Measurements from ENCODE around the gene ZNF223. TPM values are rescaled to one million over a fixed set of nuclear protein-coding genes. Genes with fewer than 3 reads are reported as not detected.

ZNF223 gene
- total RNA-seq, 2 donors from 2014 or later, result 0.60 to 1.4 TPM

GRCh38 chr19:44055870-44056269, 4.0 kb downstream of the ZNF223 start:
- Mint-ChIP-seq H3K36me3 (peaks cover 61 to 73% of the 10 kb centered on the region in 2 donors), H3K27ac (no peak overlapping the region), H3K9me3 (peaks cover 33 to 47% of the 10 kb centered on the region in 2 donors)
- DNase-seq (ENCODE audit: low spot score in 2 of 2), result no peak
- no peak for ATAC-seq

DNA sequence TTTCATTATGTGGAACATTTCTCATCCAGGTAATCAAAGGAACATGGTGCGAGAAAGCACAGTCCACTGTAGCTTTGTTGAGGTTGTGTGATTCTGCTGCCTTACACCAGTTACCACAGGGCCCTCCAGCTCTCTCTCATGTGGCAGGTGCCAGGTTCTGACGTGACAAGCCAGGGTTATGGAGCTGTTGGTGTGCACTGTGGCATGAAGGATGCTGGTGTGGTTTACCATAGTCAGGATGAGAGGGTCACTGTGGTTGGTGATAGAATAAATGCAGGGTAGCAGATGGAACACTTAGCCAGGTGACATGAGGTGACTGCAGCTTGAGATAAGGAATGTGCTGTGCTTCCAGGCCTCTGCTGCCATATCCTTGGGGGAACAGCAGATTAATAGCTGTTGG, 7.4 kb downstream of the ZNF223 start:
- Mint-ChIP-seq H3K36me3 (peaks cover 76% of the 10 kb centered on the region in 2 donors), H3K27ac (no peak overlapping the region), H3K9me3 (peaks cover 37 to 41% of the 10 kb centered on the region in 2 donors)
- ATAC-seq (no peak), DNase-seq (ENCODE audit: low spot score in 2 of 2) (no peak)

- Mint-ChIP-seq H3K9me3 (peaks cover 29 to 35% of the 10 kb centered on the region in 2 donors), H3K27ac (no peak overlapping the region), H3K36me3 (peaks cover 71 to 74% of the 10 kb centered on the region in 2 donors)
- DNase-seq (ENCODE audit: low spot score in 2 of 2) (no peak), ATAC-seq (no peak)
These were observed 9.2 kb downstream of the ZNF223 start for GRCh38 chr19:44061038-44061437.

DNA sequence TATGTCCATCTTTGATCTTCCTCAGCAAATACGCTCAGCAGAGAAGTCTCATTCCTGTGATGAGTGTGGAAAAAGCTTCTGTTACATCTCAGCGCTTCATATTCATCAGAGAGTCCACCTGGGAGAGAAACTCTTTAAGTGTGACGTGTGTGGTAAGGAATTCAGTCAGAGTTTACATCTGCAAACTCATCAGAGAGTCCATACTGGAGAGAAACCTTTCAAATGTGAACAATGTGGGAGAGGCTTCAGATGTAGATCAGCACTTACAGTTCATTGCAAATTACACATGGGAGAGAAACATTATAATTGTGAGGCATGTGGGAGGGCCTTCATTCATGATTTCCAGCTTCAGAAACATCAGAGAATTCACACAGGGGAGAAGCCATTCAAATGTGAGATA, 14.5 kb downstream of the ZNF223 start:
- peaks cover 37 to 49% of the 10 kb centered on the region in 2 donors for H3K9me3 Mint-ChIP-seq
- no peak for ATAC-seq
- no peak for DNase-seq (ENCODE audit: low spot score in 2 of 2)
- H3K36me3 Mint-ChIP-seq, result peaks cover 63 to 77% of the 10 kb centered on the region in 2 donors
- no peak overlapping the region for H3K27ac Mint-ChIP-seq

- no peak for ATAC-seq
- H3K27ac Mint-ChIP-seq, result no peak overlapping the region
- peaks cover 56 to 62% of the 10 kb centered on the region in 2 donors for H3K36me3 Mint-ChIP-seq
- H3K9me3 Mint-ChIP-seq, result peaks cover 31 to 48% of the 10 kb centered on the region in 2 donors
- no peak for DNase-seq (ENCODE audit: low spot score in 2 of 2)
These were observed 17.6 kb downstream of the ZNF223 start for GRCh38 chr19:44069415-44069814.

DNA sequence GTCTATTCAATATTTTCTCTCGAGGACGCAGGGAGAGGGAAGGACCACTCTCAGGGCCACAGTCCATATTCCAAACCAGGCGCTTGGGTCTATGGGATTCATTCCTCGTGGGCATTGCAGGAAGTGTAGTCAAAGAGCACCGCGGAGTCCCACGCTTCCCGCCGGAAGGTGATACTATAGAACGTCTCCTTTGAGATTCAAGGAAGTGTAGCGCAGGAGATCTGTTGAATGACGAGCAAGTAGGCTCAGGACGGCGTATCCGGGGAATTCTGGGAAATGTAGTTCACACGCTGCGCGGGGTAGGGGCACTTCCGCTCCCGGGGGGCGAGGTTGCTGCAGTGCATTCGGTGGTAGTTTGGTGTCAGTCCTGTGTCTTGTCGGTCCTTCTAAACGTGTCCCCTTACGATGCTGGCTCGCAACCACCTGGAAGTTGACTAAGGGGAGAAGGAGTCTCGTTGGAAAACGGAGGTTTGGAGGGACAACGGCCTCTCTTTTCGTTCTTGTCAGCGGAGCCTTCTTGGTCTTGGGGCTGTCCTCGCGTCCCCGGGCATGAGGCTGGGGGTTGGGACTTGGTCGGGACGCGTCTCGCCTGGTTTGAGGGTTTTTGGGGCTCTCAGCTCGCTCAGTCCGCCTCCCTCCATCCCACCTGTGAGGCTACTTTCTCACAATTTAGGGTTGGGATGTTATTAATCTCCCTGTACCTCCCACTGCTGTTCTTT, 20.1 kb downstream of the ZNF223 start, which contains the start of gene ZNF284:
Gene ZNF284, plus strand, starts transcription at position 336 of the 719 bp plus-strand sequence. CDS start 4,231 bp downstream, outside the sequence.
- H3K27ac Mint-ChIP-seq, result peak within 1 kb of the TSS; percentile 10 to 58

GRCh38 chr19:44072543-44073401, 20.9 kb downstream of the ZNF223 start:
- Mint-ChIP-seq H3K27ac (peak overlapping the region in 1 of 2 donors; percentile 58), H3K36me3 (peaks cover 43 to 46% of the 10 kb centered on the region in 2 donors), H3K9me3 (peaks cover 14 to 28% of the 10 kb centered on the region in 2 donors)
- DNase-seq (ENCODE audit: low spot score in 2 of 2), result no peak
- no peak for ATAC-seq

More for the DNA sequence above, 20.1 kb downstream of the ZNF223 start, which contains the start of gene ZNF284:
- H3K9me3 Mint-ChIP-seq, result peaks cover 18 to 33% of the 10 kb centered on the region in 2 donors
- peaks cover 50% of the 10 kb centered on the region in 2 donors for H3K36me3 Mint-ChIP-seq
- DNase-seq (ENCODE audit: low spot score in 2 of 2), result peak; percentile 77 to 85
- ATAC-seq, result peak; percentile 100

- no peak for ATAC-seq
These were observed 24.5 kb downstream of the ZNF223 start for GRCh38 chr19:44076325-44076724.

GRCh38 chr19:44092108-44092507, 40.3 kb downstream of the ZNF223 start:
- H3K36me3 Mint-ChIP-seq, result peaks cover 17 to 33% of the 10 kb centered on the region in 2 donors
- no peak overlapping the region for H3K27ac Mint-ChIP-seq
- no peak for DNase-seq (ENCODE audit: low spot score in 2 of 2)
- ATAC-seq, result no peak
- peaks cover 0 to 5% of the 10 kb centered on the region in 2 donors for H3K9me3 Mint-ChIP-seq

More at GRCh38 chr19:44076325-44076724, 24.5 kb downstream of the ZNF223 start:
- DNase-seq (ENCODE audit: low spot score in 2 of 2), result no peak
- Mint-ChIP-seq H3K27ac (no peak overlapping the region), H3K9me3 (peaks cover 5 to 11% of the 10 kb centered on the region in 2 donors), H3K36me3 (peaks cover 35 to 43% of the 10 kb centered on the region in 2 donors)

DNA sequence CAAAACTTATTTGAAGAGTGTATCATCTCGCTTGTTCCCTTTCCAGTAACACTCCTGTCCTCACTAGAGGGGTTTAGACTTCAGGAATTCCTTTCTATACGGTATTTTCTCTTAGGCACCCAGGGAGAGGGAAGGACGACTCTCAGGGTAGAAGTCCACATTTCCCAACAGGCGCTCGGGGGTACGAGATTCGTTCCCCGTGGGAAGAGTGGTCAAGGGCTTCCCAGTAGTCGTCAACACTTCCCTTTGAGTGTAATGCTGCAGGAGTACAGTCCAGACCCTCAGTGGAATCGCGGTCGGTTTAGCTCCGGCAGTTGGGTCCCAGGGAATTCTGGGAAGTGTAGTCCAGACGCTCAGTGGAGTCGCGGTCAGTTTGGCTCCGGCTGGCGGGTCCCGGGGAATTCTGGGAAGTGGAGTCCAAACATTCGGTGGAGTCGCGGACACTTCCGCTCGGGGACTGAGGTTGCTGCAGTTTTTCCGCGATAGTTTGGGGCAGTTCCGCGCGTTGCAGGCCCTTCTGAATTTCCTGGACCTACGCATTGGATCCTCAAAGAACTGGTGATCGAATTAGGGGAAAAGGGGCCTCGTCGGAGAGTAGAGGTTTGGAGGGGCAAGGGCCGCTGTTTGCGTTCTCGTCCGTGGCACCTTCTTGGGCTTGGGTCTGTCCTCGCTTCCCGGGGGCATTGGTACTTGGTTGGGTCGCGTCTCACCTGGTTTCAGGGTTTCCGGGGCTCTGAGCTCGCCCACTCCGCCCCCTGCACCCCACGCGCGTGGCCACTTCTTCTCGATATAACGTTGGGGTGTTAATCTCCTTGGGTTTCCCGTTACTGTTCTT, 42.3 kb downstream of the ZNF223 start, which contains the start of gene ZNF224:
Gene ZNF224, plus strand, starts transcription at position 431 of the 835 bp plus-strand sequence. CDS start 3,513 bp downstream, outside the sequence.
- Mint-ChIP-seq H3K27ac (peak within 1 kb of the TSS; percentile 94 to 95), H3K36me3 (peaks cover 34 to 51% of the 10 kb centered on the region in 2 donors), H3K9me3 (peaks cover 4 to 12% of the 10 kb centered on the region in 2 donors)
- ATAC-seq (peak; percentile 76 to 95), DNase-seq (ENCODE audit: low spot score in 2 of 2) (peak; percentile 71 to 77)

DNA sequence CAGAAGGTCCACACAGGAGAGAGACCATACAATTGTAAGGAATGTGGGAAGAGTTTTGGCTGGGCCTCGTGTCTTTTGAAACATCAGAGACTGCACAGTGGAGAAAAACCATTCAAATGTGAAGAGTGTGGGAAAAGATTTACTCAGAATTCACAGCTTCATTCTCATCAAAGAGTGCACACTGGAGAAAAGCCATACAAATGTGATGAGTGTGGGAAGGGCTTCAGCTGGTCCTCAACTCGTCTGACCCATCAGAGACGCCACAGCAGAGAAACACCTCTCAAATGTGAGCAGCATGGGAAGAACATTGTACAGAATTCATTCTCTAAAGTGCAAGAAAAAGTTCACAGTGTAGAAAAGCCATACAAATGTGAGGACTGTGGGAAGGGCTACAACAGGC, 55.9 kb downstream of the ZNF223 start:
- ATAC-seq (no peak), DNase-seq (ENCODE audit: low spot score in 2 of 2) (no peak)
- Mint-ChIP-seq H3K27ac (no peak overlapping the region), H3K36me3 (peaks cover 55 to 82% of the 10 kb centered on the region in 2 donors), H3K9me3 (peaks cover 45 to 57% of the 10 kb centered on the region in 2 donors)

GRCh38 chr19:44109458-44109857, 57.6 kb downstream of the ZNF223 start:
- DNase-seq (ENCODE audit: low spot score in 2 of 2) (no peak), ATAC-seq (no peak)
- Mint-ChIP-seq H3K27ac (no peak overlapping the region), H3K9me3 (peaks cover 37 to 44% of the 10 kb centered on the region in 2 donors), H3K36me3 (peaks cover 50 to 71% of the 10 kb centered on the region in 2 donors)

GRCh38 chr19:44111910-44112463, 60.2 kb downstream of the ZNF223 start:
- Mint-ChIP-seq H3K36me3 (peaks cover 41 to 48% of the 10 kb centered on the region in 2 donors), H3K27ac (no peak overlapping the region), H3K9me3 (peaks cover 23 to 38% of the 10 kb centered on the region in 2 donors)
- no peak for DNase-seq (ENCODE audit: low spot score in 2 of 2)
- peak in 1 of 2 donors; percentile 44 for ATAC-seq

GRCh38 chr19:44112802-44113137, 60.9 kb downstream of the ZNF223 start:
- Mint-ChIP-seq H3K27ac (peak overlapping the region; percentile 86 to 94), H3K9me3 (peaks cover 15 to 30% of the 10 kb centered on the region in 2 donors), H3K36me3 (peaks cover 33 to 44% of the 10 kb centered on the region in 2 donors)
- ATAC-seq, result no peak
- DNase-seq (ENCODE audit: low spot score in 2 of 2), result no peak

DNA sequence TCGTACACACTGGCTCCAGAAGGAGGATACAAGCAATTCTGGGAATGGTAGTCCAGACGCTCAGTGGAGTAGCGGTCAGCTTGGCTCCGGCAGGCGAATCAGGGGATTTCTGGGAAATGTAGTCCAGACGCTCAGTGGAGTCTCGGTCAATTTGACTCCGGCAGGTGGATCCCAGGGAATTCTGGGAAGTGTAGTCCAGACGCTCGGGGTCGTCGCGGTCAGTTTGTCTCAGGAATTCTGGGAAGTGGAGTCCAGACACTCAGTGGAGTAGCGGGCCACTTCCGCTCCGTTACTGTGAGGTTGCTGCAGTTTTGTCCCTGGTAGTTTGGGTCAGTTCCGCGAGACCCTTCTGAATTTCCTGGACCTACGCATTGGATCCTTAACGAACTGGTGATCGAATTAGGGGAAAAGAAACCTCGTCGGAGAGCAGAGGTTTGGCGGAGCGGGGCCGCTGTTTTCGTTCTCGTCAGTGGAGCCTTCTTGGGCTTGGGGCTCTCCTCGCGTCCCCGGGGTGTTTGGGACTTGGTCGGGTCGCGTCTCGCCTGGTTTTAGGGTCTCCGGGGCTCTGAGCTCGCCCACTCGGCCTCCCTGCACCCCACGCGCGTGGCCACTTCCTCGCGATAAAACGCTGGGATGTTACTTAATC, 61.4 kb downstream of the ZNF223 start, which contains the start of gene ZNF225:
Gene ZNF225, plus strand, starts transcription at position 262 of the 646 bp plus-strand sequence. CDS start 2,429 bp downstream, outside the sequence.
- ATAC-seq (peak; percentile 81 to 91), DNase-seq (ENCODE audit: low spot score in 2 of 2) (peak; percentile 57 to 80)
- Mint-ChIP-seq H3K27ac (peak within 1 kb of the TSS; percentile 86 to 94), H3K36me3 (peaks cover 28 to 44% of the 10 kb centered on the region in 2 donors), H3K9me3 (peaks cover 10 to 25% of the 10 kb centered on the region in 2 donors)
